Sigmoid colon (tissue), 3 donors: ENCODE measurements around the gene GNRH2.

Source experiments
- POLR2A ChIP-seq, 2 donors: fragments of 450-650 bp; IDR thresholded peaks; one replicate each; pipeline ENCODE4 v1.6.1; 2016; ENCODE audit warnings: antibody characterized with exemption in 2 of 2, mild to moderate bottlenecking in 2 of 2, moderate library complexity in 2 of 2
- TF ChIP-seq, protein P1 (sequence below), 4 experiments: fragments of 450-650 bp in 3 of 4; fragments of 200-600 bp in 1 of 4; IDR thresholded peaks; one replicate each; pipeline ENCODE4 v1.5.1; 2016 to 2019; ENCODE audit warnings: antibody characterized with exemption in 4 of 4, mild to moderate bottlenecking in 3 of 4, moderate library complexity in 2 of 4

DNA sequence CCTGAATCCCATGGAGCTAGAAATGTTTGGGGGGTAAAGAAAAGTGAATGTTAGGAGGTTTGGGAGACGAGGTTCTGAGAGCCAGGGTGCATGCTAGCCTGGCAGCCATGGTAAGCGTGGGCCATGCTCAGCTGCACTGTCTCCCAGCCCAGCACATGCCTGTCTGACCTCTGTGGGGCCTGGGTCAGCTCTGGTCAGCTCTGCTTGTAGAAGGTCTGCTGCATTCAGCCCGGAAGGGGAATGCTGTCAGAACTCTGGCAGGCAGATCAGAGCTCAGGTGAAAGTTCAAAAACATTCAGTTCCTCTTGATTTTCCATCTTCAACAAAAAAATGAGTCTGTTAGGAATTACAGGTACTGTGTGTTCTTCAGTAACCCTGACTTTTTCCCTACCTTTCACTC is 5.8 kb upstream of the GNRH2 start:
- TF ChIP-seq POLR2A (IDR thresholded peaks at IDR 0.05): no peak
- TF ChIP-seq, protein P1, sequence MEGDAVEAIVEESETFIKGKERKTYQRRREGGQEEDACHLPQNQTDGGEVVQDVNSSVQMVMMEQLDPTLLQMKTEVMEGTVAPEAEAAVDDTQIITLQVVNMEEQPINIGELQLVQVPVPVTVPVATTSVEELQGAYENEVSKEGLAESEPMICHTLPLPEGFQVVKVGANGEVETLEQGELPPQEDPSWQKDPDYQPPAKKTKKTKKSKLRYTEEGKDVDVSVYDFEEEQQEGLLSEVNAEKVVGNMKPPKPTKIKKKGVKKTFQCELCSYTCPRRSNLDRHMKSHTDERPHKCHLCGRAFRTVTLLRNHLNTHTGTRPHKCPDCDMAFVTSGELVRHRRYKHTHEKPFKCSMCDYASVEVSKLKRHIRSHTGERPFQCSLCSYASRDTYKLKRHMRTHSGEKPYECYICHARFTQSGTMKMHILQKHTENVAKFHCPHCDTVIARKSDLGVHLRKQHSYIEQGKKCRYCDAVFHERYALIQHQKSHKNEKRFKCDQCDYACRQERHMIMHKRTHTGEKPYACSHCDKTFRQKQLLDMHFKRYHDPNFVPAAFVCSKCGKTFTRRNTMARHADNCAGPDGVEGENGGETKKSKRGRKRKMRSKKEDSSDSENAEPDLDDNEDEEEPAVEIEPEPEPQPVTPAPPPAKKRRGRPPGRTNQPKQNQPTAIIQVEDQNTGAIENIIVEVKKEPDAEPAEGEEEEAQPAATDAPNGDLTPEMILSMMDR (IDR thresholded peaks at IDR 0.05): no peak
